HG02759 (cell line): ENCODE measurements around the gene SELENOI.

Experiments
- ATAC-seq: cut with Tn5 transposase; IDR thresholded peaks from one replicate; pipeline ENCODE4 v1.9.1; 2021; ENCODE audit warnings: mild to moderate bottlenecking, moderate library complexity; ENCODE audit not compliant: unreplicated experiment

Gene SELENOI

GRCh38 chr2:26444236-26444635, 98.3 kb downstream of the SELENOI start:
- no peak for ATAC-seq
